HCEC 1CT (cell line): ENCODE measurements around the gene NEIL1.
"Not testable (repeated sequence)": the region's sequence is repeated elsewhere in the genome, so short reads cannot be mapped to it uniquely, and the experiment has no call there.

Experiments used
- DNase-seq: peaks from one replicate; pipeline ENCODE4 v3.0.0-alpha.2; 2017

NEIL1 gene, protein sequence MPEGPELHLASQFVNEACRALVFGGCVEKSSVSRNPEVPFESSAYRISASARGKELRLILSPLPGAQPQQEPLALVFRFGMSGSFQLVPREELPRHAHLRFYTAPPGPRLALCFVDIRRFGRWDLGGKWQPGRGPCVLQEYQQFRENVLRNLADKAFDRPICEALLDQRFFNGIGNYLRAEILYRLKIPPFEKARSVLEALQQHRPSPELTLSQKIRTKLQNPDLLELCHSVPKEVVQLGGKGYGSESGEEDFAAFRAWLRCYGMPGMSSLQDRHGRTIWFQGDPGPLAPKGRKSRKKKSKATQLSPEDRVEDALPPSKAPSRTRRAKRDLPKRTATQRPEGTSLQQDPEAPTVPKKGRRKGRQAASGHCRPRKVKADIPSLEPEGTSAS

DNA sequence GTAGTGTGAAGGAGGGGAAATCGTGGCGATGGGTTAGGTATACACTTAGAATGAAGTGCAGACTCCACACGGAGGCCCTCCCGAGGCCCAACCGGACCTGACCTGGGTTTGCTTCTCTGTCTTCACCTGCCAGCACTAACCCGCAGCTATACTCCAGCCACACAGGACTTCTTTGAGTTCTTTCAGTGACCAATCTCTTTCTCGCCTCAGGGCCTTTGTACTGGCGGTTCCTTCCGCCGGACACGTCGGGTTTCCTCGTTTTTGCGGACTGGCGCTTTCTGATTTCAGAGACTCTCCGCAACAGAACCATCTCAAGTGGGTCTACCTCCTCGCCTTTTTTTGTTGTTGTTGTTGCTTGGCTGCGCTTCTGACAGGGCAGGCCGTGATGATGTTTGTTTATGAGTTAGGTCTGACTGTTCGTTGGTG is at the start of gene NEIL1:
Gene NEIL1, plus strand, starts transcription at position 244 of the 426 bp plus-strand sequence. CDS start 1,867 bp downstream, outside the sequence.
- no peak for DNase-seq

DNA sequence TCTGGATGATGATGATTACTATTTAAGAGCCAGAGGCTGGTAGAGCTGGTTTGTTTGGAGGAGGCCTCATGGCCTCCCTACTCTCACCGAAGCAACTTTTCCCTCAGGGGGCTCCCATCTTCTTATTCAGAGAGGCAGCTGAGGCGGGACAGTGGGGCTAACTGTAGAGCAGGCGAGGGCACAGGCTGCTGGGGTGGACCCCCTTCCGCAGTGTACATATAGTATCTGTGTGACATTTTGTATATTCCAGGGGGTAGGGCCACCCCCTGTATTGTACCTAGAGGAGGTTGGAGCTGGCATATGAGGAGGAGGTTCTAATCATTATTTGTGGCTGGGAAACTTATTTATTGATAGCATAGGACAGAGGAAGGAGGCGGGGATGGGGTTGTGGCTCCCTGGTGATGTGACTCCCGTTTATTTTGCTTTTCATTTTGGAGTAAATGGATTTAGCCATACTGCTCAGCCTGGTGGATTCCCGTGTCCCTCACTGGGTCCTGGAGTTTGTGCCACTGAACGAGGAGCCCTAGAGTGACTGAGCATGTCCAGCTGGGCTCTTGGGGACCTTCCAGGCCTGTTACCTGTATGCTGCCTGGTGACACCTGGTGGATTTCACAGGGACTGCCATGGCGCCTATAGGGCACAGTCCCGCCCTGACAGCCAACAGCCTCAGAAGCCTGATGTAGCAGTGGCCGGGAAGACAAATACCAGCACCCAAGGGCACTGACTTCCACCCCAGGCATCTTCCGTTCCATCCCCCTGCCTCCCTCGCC is 48.1 kb upstream of the NEIL1 start:
- not testable (repeated sequence) for DNase-seq

DNA sequence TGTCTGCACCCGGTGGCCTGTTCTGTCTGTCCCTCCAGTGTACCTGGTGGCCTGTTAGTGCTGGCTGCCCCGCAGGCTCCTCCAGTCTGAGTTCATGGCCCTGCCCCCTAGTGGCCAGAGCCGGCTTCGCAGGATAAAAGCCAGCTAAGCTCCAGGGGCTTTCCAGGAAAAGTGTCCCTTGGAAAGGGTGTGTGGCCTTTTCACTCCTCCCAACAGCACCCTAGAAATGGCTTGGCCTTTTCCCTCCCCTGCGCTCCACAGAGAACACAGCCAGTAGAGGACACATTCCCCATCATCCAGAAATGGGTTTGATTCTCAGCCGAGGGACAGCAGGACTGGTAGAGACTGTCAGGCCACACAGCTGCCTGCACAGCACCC is 47.5 kb upstream of the NEIL1 start:
- DNase-seq = not testable (repeated sequence)

DNA sequence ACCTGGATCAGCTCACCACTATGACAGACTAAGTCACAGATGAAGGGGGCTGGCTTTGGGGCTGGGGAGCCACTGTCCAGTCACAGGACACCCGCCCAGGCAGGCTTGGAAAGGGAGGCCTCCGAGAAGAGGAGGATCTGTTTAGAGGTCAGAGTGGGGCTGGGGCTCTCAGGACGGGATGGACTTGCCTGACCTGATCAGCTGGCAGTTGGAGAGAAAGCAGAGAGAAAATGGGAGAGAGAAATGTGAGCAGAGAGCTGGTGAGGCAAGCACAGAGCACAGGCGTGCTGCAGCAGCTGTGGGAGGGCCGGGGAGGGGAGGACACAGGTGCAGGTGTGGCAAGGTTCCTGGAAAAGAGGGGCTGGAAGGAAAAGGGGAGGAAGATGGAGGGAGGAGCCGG is 46.8 kb upstream of the NEIL1 start:
- not testable (repeated sequence) for DNase-seq

DNA sequence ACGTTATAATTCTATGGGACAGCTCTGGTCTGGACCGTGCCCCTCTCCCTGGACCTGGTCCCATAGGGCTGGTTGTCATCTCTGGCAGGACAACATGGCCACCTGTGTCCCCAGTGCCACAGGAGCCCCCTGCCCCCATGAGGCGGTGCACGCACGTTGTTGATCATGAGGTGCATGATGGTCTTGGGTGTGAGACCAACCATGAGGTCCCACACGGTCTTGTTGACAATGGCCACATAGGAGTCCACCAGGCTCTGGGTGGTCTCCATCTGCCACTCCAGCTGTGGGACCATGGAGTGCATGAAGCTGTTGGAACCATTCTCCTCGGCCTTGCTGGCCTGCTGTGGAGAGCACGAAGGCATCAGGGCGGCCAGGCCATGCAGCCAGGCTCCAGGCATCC is 44.5 kb upstream of the NEIL1 start:
- no peak for DNase-seq

DNA sequence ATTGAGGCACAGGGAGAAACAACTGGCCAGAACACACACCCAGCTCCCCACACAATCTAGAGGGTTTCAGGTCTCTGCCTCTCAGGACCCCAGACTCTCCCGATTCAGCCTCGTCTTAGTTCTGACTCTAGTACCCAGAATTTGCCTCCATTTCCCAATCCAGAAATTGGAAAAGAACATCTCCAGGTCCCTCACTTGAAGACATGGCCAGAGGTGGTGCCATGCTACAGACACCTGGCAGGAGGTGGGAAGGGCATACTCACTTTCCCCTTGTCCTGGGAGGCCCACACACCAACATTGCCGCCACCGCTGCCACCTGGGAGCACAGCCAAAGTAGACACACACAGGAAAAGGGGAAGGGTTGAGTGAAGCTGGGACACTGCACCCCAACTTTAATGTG is 44.1 kb upstream of the NEIL1 start:
- DNase-seq = not testable (repeated sequence)

DNA sequence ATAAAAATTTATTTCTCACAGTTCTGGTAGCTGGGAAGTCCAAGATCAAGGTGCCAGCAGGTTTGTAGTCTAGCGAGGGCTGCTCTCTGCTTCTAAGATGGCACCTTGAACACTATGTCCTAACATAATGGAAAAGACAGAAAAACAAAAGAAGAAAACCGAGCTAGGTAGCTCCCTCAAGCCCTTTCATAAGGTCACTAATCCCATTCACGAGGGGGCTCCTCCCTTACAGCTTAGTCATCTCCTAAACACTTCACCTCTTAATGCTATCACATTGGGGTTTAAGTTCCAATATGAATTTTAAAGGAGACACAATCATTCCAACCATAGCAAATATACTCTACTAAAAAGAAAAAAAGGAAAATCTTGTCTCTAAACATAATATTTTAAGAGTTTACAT is 40.7 kb upstream of the NEIL1 start:
- DNase-seq = no peak

DNA sequence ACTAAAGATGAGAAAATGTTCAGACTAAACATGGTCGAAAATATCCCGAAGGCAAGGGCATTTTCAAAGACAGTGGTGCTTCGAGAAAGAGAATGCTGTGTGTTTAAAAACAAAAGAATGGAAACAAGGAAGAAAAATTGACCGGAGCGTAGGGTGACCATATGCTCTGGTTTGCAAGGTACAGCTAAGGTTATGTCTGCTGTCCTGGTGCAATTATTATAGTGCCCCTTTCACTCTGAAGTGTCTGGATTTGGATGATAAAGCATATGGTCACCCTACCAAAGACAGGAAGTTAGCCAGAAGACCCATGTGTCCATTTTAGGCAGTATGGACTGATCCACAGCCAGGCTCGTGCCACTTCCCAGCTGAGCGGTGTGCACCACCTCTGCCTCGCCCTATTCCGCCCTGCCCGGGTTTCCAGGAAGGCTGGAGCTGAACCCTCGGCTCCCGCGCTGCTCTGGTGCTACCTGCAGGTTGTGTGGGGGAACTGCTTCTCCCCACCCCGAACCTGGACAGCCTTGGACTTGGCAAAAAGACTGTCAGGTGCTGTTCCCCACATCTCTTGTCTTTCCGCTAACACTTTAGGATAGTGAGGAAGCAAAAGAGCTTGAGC is 39.0 kb upstream of the NEIL1 start:
- DNase-seq = peak; percentile 23

DNA sequence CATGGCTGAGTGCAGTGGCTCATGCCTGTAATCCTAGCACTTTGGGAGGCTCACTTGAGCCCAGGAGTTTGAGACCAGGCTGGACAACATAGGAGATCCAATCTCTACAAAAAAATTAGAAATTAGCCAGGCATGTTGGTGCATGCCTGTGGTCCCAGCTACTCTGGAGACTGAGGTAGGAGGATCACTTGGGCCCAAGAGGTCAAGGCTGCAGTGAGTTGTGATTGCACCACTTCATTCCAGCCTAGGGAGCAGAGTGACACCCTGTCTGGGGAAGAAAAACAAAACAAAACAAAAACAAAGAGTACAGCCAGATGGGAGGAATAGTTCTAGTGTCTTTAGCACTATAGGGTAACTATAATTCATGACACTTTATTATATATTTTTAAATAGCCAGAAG is 37.1 kb upstream of the NEIL1 start:
- DNase-seq = no peak

DNA sequence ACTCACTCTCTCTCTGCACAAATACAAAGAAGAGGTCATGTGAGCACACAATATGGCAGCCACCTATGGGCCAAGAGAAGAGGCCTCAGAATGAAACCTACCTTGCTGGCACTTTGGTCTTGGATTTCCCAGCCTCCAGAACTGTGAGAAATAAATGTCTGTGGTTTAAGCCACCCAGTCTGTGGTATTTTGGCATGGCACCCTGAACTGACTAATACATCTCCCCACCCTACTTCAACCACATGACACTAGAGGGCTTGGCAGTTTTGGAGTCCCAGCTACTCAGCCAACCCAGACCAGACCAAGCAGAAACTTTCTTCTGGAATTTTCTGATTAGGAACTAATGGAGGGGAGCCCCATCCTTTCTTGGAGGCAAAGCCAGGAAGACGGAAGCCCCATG is 34.3 kb upstream of the NEIL1 start:
- peak; percentile 35 for DNase-seq

DNA sequence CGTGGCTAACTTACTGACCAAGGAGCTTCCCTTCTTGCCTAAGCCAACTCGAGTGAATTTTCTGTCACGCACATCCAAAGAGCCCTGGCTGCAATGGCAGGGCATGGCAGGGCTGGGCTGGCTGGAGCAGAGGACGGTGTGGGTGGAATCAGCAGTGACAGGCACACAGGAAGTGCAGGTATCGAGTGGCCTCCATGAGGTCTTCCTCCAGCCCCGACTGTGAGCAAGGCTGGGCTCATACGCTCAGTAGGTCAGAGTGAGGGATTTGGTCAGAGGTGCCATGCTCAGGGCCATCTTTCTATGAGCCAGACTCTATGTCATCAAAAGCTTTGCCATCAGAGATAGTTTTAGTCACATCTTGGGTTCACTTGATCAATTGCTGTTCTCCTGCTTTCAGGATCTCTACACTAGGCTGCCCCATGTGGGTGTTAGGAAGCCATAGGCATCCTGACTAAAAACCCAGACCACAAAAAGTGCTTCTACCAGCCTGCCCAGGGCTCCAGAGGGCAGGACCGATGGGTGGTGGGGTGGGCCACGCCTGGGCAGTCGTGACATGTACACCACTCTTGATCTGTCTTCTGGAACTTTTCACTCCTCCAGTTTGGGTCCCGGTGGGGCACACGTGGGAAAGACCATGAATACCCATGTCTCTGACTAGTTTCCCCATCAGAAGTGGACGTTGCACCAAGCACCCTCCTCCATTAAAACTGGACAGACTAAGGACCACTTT is 33.6 kb upstream of the NEIL1 start:
- DNase-seq = no peak

DNA sequence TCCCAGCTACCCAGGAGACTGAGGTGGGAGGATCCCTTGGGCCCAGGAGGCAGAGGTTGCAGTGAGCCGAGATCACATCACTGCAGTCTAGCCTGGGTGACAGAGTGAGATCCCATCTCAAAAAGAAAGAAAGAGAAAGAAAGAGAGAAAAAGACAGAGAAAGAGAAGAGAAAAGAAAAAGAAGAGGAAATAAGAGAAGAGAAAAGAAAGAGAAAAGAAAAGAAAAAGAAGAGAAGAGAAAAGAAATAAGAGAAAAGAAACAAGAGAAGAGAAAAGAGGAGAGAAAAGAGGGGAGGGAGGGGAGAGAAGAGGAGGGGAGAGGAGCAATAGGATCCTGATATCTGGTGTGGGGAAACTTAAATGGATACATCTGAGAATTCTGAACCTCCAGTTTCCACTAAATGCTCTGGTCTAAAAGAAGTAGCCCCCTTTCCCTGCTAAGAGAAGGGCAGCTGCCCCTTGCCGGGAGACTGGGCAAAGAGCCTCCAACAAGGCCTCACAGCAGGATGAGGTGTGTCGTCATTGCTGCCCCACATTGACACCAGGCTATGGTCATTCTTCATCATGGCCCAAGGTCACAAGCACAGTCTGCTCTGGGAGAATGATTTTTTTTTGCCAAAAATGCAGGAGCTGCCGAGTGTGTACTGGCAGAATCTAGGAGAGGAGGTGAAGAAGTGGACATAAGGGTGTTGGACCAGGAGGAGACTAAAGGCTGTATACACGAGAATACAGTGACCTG is 32.1 kb upstream of the NEIL1 start:
- no peak for DNase-seq

DNA sequence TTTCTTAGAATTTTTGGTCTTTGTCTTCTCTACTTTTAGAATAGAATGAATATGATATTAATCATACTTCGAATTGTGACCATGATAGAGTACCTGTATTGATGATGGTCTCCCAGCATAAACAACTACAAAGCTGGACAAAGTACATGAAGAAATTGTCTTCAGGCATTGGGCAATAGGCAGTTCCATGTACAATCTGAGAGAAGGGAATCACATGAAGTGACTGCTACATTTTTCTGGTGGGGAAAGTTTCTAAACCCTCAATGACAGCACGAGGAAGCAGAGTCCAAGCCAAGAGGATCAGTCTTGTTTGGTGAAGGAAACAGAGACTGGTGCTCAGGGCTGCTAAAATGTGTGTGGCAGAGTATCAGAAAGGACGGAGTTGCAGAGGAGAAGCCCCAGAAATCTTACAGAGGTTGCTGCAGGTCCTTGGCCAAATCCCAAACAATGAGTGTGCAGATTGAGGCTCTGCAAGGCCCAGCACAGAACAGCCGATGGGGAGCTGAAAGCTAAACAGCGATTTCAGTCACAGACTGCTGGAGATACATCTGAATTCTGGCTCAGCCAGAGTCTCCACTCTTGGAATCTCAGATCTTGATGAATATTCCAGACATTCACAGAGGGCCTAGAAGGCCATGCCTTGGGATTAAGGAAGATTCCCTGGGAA is 27.5 kb upstream of the NEIL1 start:
- not testable (repeated sequence) for DNase-seq

DNA sequence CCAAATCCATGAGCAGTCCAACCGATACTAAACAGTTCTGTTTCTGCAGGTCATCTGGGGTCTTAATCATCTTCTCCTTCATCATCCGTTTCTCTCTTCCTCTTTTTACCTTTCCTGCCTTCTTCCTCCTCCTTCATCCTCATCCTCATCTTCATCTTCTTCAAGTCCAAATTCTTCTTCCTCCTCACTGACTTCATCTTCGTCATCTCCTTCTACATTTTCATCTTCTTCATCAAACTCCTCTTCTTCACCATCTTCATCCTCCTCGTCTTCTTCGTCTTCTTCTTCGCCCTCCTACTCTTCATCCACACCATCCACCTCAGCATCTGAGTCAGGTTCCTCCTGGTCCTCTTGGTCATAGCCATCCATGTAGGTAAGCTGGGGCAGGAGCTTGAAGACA is 25.1 kb upstream of the NEIL1 start:
- DNase-seq = no peak

DNA sequence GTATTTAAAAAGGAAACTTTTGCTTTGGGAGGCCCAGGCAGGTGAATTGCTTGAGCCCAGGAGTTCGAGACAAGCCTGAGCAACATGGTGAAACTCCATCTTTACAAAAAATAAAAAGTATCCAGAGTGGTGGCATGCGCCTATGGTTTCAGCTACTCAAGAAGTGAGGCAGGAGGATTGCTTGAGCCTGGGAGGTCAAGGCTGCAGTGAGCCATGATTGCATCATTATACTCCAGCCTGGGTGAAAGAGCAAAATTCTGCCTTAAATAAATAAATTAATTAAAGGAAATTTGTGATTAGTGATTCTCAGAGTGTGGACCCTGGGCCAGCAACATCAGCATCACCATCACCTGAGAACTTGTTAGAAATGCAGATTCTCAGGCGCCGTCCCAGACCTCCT is 20.9 kb upstream of the NEIL1 start:
- no peak for DNase-seq

DNA sequence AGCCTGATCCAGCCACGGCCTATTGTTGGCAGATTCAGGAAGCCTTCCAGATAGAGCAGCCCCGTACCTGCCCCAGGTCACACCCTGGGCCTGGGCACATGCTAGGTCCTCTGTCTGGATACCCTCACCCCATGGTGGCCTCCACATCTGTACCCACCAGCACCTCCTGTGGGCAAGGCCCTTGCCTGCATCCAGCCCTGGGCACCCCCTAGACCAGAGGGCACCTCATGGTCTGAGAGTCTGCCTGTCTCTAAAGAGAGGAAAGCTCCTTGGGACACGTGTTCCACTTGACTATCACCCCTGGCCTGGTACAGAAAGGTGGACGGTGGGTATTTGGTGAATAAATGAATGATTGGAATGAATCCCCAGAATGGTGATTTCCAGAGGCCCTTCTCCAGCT is 19.8 kb upstream of the NEIL1 start:
- DNase-seq = no peak

DNA sequence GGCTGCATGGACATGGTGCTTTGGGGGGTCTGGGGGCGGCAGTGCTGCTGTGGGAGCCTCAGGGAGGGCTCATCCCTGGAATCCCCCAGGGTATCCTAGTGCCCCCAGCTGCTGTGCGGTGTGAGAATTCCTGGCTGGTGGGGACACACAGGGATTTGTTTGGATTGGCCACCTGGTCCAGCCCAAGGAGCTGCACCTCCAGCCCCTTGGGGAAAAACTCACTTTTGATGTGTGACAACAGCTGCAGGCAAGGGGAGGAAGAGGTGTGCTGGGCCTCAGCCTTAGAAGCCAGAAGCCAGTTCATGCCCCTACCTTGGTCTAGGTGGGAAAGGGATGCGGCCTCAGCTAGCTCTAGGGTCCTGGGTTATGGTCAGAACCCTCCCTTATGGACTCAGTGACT is 19.3 kb upstream of the NEIL1 start:
- no peak for DNase-seq

DNA sequence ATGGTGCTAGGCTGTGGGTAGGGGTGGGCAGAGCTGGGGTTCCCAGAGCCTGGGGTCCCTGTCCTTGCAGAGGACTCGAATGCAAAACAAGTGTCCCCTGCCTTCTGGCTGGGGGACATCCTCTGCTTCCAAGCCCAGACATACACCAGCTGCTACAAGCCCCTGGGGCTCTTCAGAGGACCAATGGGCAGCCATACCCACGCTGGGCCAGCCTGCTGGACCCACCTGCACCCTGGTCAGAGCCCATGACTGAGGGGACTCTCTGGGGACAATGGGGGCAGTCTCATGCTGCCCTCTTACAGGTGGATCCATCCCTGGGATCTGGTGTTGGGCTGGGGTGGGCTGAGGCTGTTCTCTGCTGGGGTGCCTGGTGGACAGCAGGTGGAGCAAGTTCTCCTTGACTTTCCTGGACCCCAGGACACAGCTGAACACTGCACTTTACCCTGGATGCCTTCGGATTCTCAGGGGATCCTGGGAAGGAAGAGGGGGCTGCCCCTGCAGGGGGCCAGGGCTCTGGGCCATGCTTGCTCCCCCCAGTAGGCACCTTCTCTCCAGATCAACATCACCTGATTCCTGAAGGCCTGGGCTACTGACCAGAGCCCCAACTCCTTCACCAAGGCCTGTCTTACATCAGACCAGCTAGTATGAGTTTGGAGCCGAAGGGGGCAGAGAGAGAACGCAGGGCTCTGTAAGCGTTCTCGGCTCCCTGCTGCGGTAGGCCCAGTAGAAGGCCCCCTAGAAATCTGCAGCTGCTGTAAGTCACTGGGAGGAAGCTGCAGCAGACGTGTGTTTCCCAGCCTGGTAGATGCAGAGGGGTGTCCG is 18.1 kb upstream of the NEIL1 start:
- DNase-seq = no peak

DNA sequence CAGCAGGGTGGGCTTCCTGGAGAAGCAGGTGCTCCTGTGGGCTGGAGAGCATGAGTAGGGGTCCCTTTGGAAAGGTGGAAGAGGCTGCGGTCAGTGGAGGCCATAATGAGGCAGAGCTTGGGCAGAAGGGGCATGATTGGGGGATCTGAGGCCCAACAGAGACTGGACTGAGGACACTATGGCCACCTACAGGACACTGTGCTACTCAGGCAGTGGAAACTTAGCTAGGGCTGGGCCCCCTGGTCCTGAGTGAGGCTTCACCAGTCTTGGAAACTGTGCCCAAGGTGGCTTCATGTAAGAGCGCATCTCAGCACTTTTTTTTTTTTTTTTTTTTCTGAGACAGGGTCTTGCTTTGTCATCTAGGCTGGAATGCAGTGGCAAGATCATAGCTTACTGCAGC is 17.3 kb upstream of the NEIL1 start:
- DNase-seq = no peak

DNA sequence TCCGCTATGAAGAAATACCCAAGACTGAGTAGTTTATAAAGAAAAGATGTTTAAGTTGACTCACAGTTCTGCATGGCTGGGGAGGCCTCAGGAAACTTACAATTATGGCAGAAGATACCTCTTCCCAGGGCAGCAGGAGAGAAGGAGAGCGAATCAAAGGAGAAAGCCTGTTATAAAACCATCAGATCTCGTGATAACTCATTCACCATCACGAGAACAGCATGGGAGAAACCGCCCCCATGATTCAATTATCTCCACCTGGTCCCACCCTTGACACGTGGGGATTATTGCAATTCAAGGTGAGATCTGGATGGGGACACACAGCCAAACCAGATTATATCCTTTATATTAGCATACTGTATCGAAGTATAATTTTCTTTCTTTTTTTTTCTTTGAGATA is 14.7 kb upstream of the NEIL1 start:
- DNase-seq = not testable (repeated sequence)
